Coronary artery (tissue), 2 donors: ENCODE results near the gene GNG8.

Experiments
- DNase-seq: peaks from one replicate; pipeline ENCODE4 v3.0.0-alpha.2; 2017; ENCODE audit warnings: low spot score
- H3K27ac ChIP-seq, 2 donors: fragments of 200-600 bp; sonication (generic); one replicate each; pipeline ENCODE4 v1.5.1; 2016 to 2019
- H3K4me3 ChIP-seq: fragments of 200-600 bp; sonication (generic); 2 replicates; pipeline ENCODE4 v1.5.1; 2016; ENCODE audit warnings: mild to moderate bottlenecking, moderate library complexity
- TF ChIP-seq, protein P1 (sequence below): fragments of 200-600 bp; sonication (generic); IDR thresholded peaks from one replicate; pipeline ENCODE4 v1.5.1; 2019; ENCODE audit warnings: antibody characterized with exemption

The GNG8 gene

DNA sequence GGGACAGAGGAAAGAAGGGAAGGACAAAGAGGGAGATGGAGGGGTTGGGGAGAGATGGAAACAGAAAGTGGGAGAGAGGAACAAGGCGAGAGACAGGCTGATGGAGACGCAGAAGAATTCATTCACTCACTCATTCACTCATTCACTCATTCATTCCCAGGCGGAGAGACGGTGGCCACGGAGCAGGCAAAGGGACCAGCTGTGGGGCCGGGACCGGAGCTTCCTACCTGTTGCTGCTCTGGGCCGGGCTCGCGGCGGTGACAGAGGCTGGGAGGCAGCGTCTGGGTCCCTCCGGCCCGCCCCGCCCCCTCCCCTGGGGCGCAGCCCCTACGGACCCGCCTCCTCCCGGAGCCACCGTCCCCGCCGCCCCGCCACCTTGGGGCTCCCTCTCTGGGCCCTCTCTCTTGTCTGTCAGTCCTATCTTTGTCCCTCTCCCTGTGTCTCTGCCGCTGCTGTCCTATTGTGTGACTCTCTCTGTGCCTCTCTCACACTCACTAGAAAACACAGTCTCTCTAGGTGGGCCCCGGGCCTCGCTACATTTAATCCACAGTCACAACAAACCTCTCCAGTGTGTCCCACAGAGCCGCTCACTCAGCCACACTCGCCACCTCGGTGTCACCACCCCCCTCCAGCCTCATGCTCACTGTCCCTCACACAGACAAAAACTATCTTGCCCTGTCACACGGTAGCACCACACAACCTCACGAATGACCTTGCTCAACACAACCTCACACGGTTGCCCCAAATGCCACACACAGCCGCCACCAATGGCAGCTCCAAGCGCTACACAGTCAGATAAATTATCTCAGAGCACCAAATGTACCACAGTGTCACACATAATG is at the start of gene GNG8:
GNG8 (minus strand) TSS at position 283 of the 842 bp plus-strand sequence. CDS start 1,520 bp downstream, outside the sequence.
- TF ChIP-seq, protein P1, sequence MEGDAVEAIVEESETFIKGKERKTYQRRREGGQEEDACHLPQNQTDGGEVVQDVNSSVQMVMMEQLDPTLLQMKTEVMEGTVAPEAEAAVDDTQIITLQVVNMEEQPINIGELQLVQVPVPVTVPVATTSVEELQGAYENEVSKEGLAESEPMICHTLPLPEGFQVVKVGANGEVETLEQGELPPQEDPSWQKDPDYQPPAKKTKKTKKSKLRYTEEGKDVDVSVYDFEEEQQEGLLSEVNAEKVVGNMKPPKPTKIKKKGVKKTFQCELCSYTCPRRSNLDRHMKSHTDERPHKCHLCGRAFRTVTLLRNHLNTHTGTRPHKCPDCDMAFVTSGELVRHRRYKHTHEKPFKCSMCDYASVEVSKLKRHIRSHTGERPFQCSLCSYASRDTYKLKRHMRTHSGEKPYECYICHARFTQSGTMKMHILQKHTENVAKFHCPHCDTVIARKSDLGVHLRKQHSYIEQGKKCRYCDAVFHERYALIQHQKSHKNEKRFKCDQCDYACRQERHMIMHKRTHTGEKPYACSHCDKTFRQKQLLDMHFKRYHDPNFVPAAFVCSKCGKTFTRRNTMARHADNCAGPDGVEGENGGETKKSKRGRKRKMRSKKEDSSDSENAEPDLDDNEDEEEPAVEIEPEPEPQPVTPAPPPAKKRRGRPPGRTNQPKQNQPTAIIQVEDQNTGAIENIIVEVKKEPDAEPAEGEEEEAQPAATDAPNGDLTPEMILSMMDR = no peak
- peak within 1 kb of the TSS in 1 of 2 donors; percentile 65 for H3K27ac ChIP-seq
- DNase-seq = no peak

GRCh38 chr19:46685189-46685588 is 49.2 kb upstream of the GNG8 start:
- TF ChIP-seq, protein P1 = no peak
- no peak for DNase-seq
- no peak overlapping the region for H3K4me3 ChIP-seq
- no peak overlapping the region for H3K27ac ChIP-seq

More for the DNA sequence above, at the start of gene GNG8:
- H3K4me3 ChIP-seq = peak within 1 kb of the TSS; percentile 71

DNA sequence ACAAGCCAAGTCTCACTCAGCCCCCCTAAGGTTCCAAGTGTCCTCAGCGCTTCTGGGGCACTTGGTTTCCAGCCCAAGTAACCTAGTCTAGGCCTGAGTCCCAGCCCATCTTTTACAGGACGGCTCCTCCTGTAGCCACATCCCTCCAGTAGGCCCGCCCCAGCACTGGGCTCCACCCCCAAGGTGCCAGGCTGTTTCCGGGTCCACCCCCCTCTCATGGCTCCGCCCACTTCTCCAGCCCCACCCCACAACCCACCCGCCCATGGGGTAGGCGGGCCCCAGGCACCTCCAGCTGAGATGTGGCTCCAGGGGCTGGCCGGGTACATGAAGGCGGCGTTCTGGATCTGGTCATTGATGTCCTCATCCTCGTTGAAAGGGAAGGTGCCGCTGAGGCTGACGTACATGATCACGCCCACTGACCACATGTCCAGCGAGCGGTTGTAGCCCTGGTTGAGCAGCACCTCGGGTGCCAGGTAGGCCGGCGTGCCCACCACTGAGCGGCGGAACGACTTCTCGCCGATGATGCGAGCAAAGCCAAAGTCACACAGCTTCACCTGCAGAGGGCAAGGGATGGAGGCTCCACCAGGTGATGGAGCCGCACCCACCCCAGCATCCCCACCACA is 42.2 kb upstream of the GNG8 start:
- Histone ChIP-seq H3K27ac (no peak overlapping the region), H3K4me3 (no peak overlapping the region)
- TF ChIP-seq, protein P1 = no peak
- no peak for DNase-seq

GRCh38 chr19:46674416-46675178 is 38.6 kb upstream of the GNG8 start:
- H3K4me3 ChIP-seq = no peak overlapping the region
- DNase-seq = no peak
- H3K27ac ChIP-seq = no peak overlapping the region
- TF ChIP-seq, protein P1 = no peak

- TF ChIP-seq, protein P1 = no peak
- DNase-seq = no peak
- Histone ChIP-seq H3K4me3 (no peak overlapping the region), H3K27ac (no peak overlapping the region)
These were observed 34.8 kb upstream of the GNG8 start for GRCh38 chr19:46670813-46671212.

DNA sequence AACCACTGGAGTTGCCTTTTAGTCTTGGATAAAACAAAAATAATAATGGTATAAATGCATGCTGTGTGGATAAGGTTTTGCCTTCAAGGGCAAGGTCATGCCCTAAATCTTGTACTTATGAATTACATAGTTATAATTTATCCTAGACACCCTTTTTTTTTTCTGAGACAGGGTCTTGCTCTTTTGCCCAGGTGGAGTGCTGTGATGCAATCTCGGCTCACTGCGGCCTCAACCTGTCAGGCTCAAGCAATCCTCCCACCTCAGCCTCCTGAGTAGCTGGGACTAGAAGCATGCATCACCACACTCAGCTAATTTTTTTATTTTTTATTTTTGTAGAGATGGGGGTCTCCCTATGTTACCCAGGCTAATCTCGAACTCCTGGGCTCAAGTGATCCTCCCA is 32.7 kb upstream of the GNG8 start:
- TF ChIP-seq, protein P1 = no peak
- H3K27ac ChIP-seq = no peak overlapping the region
- DNase-seq = no peak
- H3K4me3 ChIP-seq = no peak overlapping the region
